HepG2 (cell line): ENCODE results near the gene GPC4.

Experiments
- CREB3 ChIP-seq: sonication (generic); formaldehyde crosslinking; IDR thresholded peaks from 2 replicates; pipeline ENCODE4 v1.5.0; 2020; ENCODE audit warnings: missing genetic modification reagents
- CTCF ChIP-seq: sonication (generic); formaldehyde crosslinking; IDR thresholded peaks from 2 replicates; pipeline ENCODE4 v1.5.0; 2020; ENCODE audit warnings: mild to moderate bottlenecking, missing genetic modification reagents, moderate library complexity
- HIVEP1 ChIP-seq: sonication (generic); formaldehyde crosslinking; IDR thresholded peaks from 2 replicates; pipeline ENCODE4 v1.4.0; 2020; ENCODE audit warnings: mild to moderate bottlenecking, missing genetic modification reagents
- HMG20B ChIP-seq: conservative IDR thresholded peaks from 2 replicates; pipeline ENCODE4 v1.6.1; 2016; ENCODE audit warnings: missing genetic modification reagents, missing compliant biosample characterization
- JUND ChIP-seq: sonication (generic); formaldehyde crosslinking; IDR thresholded peaks from 2 replicates; pipeline ENCODE4 v1.8.0; 2022; ENCODE audit warnings: mild to moderate bottlenecking, missing genetic modification reagents
- MYC ChIP-seq: sonication (generic); formaldehyde crosslinking; IDR thresholded peaks from 2 replicates; pipeline ENCODE4 v1.9.0; 2021; ENCODE audit warnings: missing genetic modification reagents, borderline replicate concordance
- PATZ1 ChIP-seq: sonication (generic); formaldehyde crosslinking; IDR thresholded peaks from 2 replicates; pipeline ENCODE4 v1.4.0; 2020; ENCODE audit warnings: missing genetic modification reagents
- POLR2AphosphoS5 ChIP-seq: IDR thresholded peaks from 2 replicates; pipeline ENCODE4 v1.6.1; 2012; ENCODE audit warnings: low read depth, low read length
- SMARCC2 ChIP-seq: fragments of 450-650 bp; IDR thresholded peaks from 2 replicates; pipeline ENCODE4 v1.6.1; 2017; ENCODE audit warnings: antibody characterized with exemption, mild to moderate bottlenecking
- TAF1 ChIP-seq: sonication (generic); formaldehyde crosslinking; IDR thresholded peaks from 2 replicates; pipeline ENCODE4 v1.4.0; 2020; ENCODE audit warnings: missing genetic modification reagents
- TCF12 ChIP-seq, 2 experiments: fragments of 450-650 bp in 1 of 2; sonication (generic) in 1 of 2; formaldehyde crosslinking in 1 of 2; IDR thresholded peaks; 2 replicates each; pipeline versions ENCODE4 v1.6.1 to v1.8.0; 2017 to 2022; ENCODE audit warnings: antibody characterized with exemption in 1 of 2, mild to moderate bottlenecking in 1 of 2, missing genetic modification reagents in 1 of 2, moderate library complexity in 1 of 2
- ZBTB10 ChIP-seq: sonication (generic); formaldehyde crosslinking; IDR thresholded peaks from 2 replicates; pipeline ENCODE4 v1.4.0; 2020; ENCODE audit warnings: missing genetic modification reagents, borderline replicate concordance
- ZNF574 ChIP-seq: sonication (generic); formaldehyde crosslinking; IDR thresholded peaks from 2 replicates; pipeline ENCODE4 v1.4.0; 2020; ENCODE audit warnings: missing genetic modification reagents
- ZNF775 ChIP-seq: sonication (generic); formaldehyde crosslinking; IDR thresholded peaks from 2 replicates; pipeline ENCODE4 v1.4.0; 2020; ENCODE audit warnings: missing genetic modification reagents, mild to moderate bottlenecking, moderate library complexity, borderline replicate concordance

DNA sequence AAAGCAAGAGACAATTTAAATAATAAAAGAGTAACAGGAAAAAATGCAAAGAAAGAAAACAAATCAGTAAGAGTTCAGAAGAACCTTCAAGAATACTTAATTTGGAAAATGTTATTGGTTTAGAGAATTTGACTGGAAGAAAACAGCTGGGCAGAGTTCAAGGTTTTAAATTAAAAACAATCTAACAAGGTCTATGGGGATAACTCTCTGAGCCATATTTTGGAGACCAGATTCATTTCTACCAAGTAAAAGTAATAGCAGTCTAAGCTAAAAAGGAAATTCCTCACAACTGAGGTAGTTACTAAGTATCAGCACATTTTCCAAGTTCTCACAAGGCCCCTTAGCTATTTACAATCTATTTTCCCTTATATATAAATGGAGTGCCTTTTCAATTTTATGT lies 114.7 kb downstream of the GPC4 start:
- TF ChIP-seq SMARCC2 (no peak), ZNF775 (no peak), PATZ1 (CRISPR knock-in tag) (no peak), TAF1 (CRISPR knock-in tag) (no peak), ZNF574 (CRISPR knock-in tag) (no peak), POLR2AphosphoS5 (no peak), TCF12 (IDR thresholded peaks at IDR 0.05) (no peak), TCF12 (CRISPR knock-in tag; IDR thresholded peaks at IDR 0.05) (no peak), HMG20B (CRISPR knock-in tag) (no peak), CTCF (no peak), HIVEP1 (no peak), JUND (no peak), MYC (CRISPR knock-in tag) (no peak), ZBTB10 (CRISPR knock-in tag) (no peak), CREB3 (CRISPR knock-in tag) (no peak)
